Lower leg skin (tissue), 4 donors: ENCODE results near the gene ZC3H12C. TPM values are rescaled to one million over a fixed set of nuclear protein-coding genes. Genes with fewer than 3 reads are reported as not detected.

Experiments
- DNase-seq, 2 donors: peaks; one replicate each; pipeline ENCODE4 v3.0.0-alpha.2; 2019; ENCODE audit warnings: low spot score in 2 of 2
- H3K4me3 ChIP-seq: fragments of 200-600 bp; sonication (generic); 2 replicates; pipeline ENCODE4 v1.5.1; 2017; ENCODE audit warnings: mild to moderate bottlenecking, low read depth; ENCODE audit not compliant: poor library complexity, severe bottlenecking
- CTCF ChIP-seq, 3 donors: fragments of 450-650 bp; IDR thresholded peaks; one replicate each; pipeline ENCODE4 v1.5.1; 2016; ENCODE audit warnings: antibody characterized with exemption in 3 of 3, mild to moderate bottlenecking in 3 of 3, moderate library complexity in 2 of 3
- POLR2A ChIP-seq, 2 donors: fragments of 450-650 bp; IDR thresholded peaks; one replicate each; pipeline ENCODE4 v1.6.1; 2016 to 2017; ENCODE audit warnings: antibody characterized with exemption in 2 of 2, mild to moderate bottlenecking in 1 of 2, moderate library complexity in 1 of 2
- WGBS, 2 donors: methylation state at CpG; one replicate each; pipeline ENCODE4 v1.1.5; 2018; 5-methylcytosine and 5-hydroxymethylcytosine counted together
- intact Hi-C: fragments of 100-400 bp; cut with DNase I; formaldehyde crosslinking; loops from one replicate; pipeline ENCODE4 v1.15.0; 2023; ENCODE audit warnings: low total_unique reads
- total RNA-seq, 4 donors: library from RNA; depleted of rRNA; stranded (reverse); fragments of >200 nt; gene quantifications; one replicate each; pipeline ENCODE4 v1.1.0, GENCODE V29; 2016

Gene ZC3H12C
- total RNA-seq, 4 donors from 2014 or later, result 13.7 to 22.6 (median 14.6) TPM

DNA sequence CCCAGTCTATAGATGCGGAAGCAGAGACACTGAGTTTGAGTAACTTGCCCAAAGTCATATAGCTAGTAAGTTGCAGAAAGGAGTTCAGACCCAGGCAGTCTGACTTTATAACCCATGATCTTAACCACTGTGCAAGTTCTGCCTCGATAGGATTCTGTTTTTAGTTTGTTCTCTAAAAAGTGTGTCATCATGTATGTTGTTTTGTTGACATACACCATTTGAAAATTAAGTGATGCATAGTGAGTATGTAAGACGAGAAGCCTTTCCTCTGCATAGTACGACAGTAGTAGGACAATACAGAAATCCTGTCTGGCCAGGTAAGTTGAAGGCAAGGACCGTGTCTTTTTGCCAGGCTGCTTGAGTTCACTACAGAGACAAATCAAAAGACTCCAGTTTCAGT lies 3.3 kb downstream of the ZC3H12C start:
- intact Hi-C loops, result no loop called here
- DNase-seq, result no peak
- WGBS, 2 donors, result 59 to 68% methylated on average over 5 of the region's 5 CpGs
- H3K4me3 ChIP-seq, result no peak overlapping the region
- TF ChIP-seq CTCF (IDR thresholded peaks at IDR 0.05), result no peak
- no peak for TF ChIP-seq POLR2A (IDR thresholded peaks at IDR 0.05)

DNA sequence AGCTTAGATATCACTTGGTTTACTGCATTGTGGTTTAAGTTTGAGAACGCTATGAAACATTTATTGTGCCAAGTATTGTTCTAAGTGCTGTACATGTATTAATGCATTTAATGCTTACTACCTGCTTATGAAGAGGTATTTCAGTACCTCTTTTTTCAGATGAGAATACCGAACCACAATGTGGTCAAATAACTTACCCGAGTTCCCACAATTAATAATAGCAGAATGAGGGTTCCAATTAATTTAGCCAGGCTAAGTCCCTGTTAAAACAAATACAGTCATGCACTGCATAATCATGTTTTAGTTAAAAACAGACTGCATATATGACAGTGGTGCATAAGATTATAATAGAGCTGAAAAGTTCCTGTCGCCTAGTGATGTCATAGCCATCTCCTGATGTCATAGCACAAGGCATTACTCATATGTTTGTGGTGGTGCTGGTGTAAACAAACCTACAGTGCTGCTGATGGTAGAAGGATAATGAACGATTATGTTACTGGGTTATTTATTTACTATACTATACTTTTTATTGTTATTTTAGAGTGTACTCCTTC lies 4.3 kb downstream of the ZC3H12C start:
- WGBS, 2 donors, result 80 to 85% methylated on average over 5 of the region's 5 CpGs
- H3K4me3 ChIP-seq, result no peak overlapping the region
- DNase-seq, result no peak
- TF ChIP-seq POLR2A (IDR thresholded peaks at IDR 0.05) (no peak), CTCF (IDR thresholded peaks at IDR 0.05) (no peak)
- intact Hi-C loops, result no loop called here

GRCh38 chr11:110098645-110099044 lies 5.5 kb downstream of the ZC3H12C start:
- intact Hi-C loops, result no loop called here
- 51 to 67% methylated on average over 1 of the region's 1 CpG for WGBS, 2 donors

DNA sequence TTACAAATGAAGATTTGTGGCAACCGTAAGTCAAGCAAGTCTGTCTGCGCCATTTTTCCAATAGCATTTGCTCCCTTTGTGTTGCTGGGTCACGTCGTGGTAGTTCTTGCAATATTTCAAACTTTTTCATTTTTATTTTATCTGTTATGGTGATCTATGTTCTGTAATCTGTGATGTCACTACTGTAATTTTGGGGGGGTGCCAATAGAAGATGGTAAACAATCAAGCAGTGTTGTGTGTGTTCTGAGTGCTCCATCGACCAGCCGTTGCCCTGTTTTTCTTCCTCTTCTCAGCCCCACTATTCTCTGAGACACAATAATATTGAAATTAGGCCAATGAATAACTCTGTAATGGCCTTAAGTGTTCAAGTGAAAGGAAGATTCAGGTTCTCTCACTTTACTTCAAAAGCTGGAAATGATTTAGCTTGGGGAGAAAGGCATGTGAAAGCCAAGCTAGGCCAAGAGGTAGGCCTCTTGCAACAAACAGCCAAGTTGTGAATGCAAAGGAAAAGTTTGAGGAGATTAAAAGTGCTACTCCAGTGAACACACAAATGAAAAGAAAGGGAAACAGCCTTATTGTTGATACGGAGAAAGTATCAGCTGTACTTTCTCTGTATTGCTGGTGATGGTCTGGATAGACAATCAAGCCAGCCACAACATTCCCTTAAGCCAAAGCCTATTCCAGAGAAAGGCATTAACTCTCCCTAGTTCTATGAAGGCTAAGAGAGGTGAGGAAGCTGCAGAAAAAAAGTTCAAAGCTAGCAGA lies 7.5 kb downstream of the ZC3H12C start:
- 87 to 88% methylated on average over 7 of the region's 7 CpGs for WGBS, 2 donors
- intact Hi-C loops, result no loop called here
- no peak overlapping the region for H3K4me3 ChIP-seq
- DNase-seq, result no peak
- TF ChIP-seq POLR2A (IDR thresholded peaks at IDR 0.05) (no peak), CTCF (IDR thresholded peaks at IDR 0.05) (no peak)

More at GRCh38 chr11:110098645-110099044, 5.5 kb downstream of the ZC3H12C start:
- TF ChIP-seq CTCF (IDR thresholded peaks at IDR 0.05), result no peak
- no peak for TF ChIP-seq POLR2A (IDR thresholded peaks at IDR 0.05)
- no peak overlapping the region for H3K4me3 ChIP-seq
- DNase-seq, result no peak

- TF ChIP-seq CTCF (IDR thresholded peaks at IDR 0.05), result no peak
- TF ChIP-seq POLR2A (IDR thresholded peaks at IDR 0.05), result no peak
- H3K4me3 ChIP-seq, result no peak overlapping the region
- DNase-seq, result no peak
- WGBS, 2 donors, result 94 to 95% methylated on average over 2 of the region's 2 CpGs
- intact Hi-C loops, result no loop called here
These were observed 13.6 kb downstream of the ZC3H12C start for GRCh38 chr11:110106713-110107274.
